Panc1 (cell line): ENCODE data around the gene TBX5.

ENCODE experiments used
- POLR2AphosphoS5 ChIP-seq: IDR thresholded peaks from 2 replicates; pipeline ENCODE4 v1.6.1; 2012; ENCODE audit warnings: mild to moderate bottlenecking, low read depth, low read length, moderate library complexity
- TF ChIP-seq, protein P1 (sequence below): fragments of 450-650 bp; IDR thresholded peaks from 2 replicates; pipeline ENCODE4 v1.5.1; 2017; ENCODE audit warnings: mild to moderate bottlenecking
- TF ChIP-seq, protein P2 (sequence below), 2 experiments: IDR thresholded peaks; 2 replicates each; pipeline ENCODE4 v1.6.1; 2011 to 2012; ENCODE audit warnings: low read depth in 2 of 2, control low read depth in 1 of 2, low read length in 1 of 2, mild to moderate bottlenecking in 1 of 2, moderate library complexity in 1 of 2; ENCODE audit not compliant: insufficient read depth in 1 of 2

DNA sequence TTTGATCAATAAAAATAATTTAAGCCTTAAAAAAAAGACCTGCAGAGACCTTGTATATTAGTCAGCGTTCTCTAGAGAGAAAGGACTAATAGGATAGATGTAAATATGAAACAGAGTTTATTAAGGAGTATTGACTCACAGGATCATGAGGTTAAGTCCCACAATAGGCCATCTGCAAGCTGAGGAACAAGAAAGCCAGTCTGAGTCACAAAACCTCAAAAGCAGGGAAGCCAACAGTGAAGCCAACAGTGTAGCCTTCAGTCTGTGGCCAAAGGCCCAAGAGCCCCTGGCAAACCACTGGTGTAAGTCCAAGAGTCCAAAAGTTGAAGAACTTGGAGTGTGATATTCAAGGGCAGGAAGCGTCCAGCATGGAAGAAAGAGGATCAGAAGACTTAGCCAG lies 66.3 kb downstream of the TBX5 start:
- TF ChIP-seq, protein P1, sequence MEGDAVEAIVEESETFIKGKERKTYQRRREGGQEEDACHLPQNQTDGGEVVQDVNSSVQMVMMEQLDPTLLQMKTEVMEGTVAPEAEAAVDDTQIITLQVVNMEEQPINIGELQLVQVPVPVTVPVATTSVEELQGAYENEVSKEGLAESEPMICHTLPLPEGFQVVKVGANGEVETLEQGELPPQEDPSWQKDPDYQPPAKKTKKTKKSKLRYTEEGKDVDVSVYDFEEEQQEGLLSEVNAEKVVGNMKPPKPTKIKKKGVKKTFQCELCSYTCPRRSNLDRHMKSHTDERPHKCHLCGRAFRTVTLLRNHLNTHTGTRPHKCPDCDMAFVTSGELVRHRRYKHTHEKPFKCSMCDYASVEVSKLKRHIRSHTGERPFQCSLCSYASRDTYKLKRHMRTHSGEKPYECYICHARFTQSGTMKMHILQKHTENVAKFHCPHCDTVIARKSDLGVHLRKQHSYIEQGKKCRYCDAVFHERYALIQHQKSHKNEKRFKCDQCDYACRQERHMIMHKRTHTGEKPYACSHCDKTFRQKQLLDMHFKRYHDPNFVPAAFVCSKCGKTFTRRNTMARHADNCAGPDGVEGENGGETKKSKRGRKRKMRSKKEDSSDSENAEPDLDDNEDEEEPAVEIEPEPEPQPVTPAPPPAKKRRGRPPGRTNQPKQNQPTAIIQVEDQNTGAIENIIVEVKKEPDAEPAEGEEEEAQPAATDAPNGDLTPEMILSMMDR: no peak
- no peak for TF ChIP-seq POLR2AphosphoS5
- TF ChIP-seq, protein P2, sequence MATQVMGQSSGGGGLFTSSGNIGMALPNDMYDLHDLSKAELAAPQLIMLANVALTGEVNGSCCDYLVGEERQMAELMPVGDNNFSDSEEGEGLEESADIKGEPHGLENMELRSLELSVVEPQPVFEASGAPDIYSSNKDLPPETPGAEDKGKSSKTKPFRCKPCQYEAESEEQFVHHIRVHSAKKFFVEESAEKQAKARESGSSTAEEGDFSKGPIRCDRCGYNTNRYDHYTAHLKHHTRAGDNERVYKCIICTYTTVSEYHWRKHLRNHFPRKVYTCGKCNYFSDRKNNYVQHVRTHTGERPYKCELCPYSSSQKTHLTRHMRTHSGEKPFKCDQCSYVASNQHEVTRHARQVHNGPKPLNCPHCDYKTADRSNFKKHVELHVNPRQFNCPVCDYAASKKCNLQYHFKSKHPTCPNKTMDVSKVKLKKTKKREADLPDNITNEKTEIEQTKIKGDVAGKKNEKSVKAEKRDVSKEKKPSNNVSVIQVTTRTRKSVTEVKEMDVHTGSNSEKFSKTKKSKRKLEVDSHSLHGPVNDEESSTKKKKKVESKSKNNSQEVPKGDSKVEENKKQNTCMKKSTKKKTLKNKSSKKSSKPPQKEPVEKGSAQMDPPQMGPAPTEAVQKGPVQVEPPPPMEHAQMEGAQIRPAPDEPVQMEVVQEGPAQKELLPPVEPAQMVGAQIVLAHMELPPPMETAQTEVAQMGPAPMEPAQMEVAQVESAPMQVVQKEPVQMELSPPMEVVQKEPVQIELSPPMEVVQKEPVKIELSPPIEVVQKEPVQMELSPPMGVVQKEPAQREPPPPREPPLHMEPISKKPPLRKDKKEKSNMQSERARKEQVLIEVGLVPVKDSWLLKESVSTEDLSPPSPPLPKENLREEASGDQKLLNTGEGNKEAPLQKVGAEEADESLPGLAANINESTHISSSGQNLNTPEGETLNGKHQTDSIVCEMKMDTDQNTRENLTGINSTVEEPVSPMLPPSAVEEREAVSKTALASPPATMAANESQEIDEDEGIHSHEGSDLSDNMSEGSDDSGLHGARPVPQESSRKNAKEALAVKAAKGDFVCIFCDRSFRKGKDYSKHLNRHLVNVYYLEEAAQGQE (IDR thresholded peaks at IDR 0.05; ENCODE audit: insufficient read depth in 1 of 2, low read depth in 2 of 2, low read length in 1 of 2): no peak
